Caki2 (cell line): ENCODE data around the gene MESD. TPM values are rescaled to one million over a fixed set of nuclear protein-coding genes. Genes with fewer than 3 reads are reported as not detected.

Experiments
- DNase-seq: peaks from one replicate; pipeline ENCODE4 v3.0.0-alpha.2; 2015; ENCODE audit warnings: low read depth
- in situ Hi-C: cut with HindIII; loops from 2 replicates; pipeline ENCODE4 v1.10.0; 2016; ENCODE audit warnings: low sequenced_read_pairs, low pct_unique_long_range_greater_than_20kb, mixed read lengths
- total RNA-seq: library from RNA; depleted of rRNA; stranded (reverse); fragments of >200 nt; shearing (Covaris generic); gene quantifications from 2 replicates; pipeline ENCODE4 v1.2.3, GENCODE V29; 2014; ENCODE audit warnings: low replicate concordance; rRNA removed

Gene MESD
- 16.6 and 18.5 TPM in 2 replicates for total RNA-seq

DNA sequence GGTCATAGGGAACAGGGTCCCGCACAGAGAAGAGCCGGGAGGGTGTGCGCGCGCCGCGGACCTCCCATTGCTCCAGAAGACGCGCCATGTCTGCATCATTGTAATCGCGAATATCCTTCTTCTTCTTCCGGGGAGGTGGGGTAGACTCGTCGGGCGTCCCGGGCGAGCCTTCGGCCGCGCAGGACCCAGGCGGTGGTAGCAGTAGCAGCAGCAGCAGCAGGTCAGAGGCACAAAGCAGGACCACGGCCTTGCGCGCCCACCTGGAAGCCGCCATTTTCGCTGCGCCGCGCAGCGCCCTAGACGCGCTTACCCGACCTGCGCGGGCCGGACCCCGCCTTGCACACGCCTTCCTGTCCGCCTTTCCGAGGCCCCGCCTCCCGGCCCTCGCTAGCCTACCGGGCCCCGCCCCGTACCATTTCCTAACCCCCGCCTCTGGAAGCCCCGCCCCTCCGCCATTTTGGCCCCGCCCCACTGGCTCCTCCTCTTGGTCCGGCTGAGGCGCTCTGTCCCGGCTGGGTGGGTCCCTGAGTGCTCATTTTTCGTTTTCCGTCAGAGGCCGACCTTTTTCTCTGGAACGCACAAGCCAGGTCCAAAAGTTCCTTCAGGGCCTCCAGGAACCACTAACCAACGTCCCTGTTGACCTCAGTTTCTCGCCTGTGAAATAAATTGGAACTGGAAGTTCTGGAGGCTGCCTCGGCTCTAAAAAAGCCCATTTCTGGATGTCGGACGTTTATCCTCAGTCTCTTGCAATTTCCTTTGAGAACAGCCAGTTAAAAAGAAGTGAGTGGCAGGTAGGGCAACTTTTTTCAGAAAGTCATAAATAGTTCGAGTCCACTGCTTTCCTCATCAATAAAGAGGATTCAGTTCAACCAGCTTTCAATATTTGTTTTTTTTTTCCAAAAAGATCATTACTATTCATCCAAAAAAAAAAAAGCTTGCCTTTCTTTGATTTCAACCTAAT, at the start of gene MESD:
Gene MESD, minus strand, starts transcription at position 302 of the 961 bp plus-strand sequence. Its CDS starts 28 bp downstream, at position 274.
- peak; percentile 77 for DNase-seq
- in situ Hi-C loops: no loop called here

DNA sequence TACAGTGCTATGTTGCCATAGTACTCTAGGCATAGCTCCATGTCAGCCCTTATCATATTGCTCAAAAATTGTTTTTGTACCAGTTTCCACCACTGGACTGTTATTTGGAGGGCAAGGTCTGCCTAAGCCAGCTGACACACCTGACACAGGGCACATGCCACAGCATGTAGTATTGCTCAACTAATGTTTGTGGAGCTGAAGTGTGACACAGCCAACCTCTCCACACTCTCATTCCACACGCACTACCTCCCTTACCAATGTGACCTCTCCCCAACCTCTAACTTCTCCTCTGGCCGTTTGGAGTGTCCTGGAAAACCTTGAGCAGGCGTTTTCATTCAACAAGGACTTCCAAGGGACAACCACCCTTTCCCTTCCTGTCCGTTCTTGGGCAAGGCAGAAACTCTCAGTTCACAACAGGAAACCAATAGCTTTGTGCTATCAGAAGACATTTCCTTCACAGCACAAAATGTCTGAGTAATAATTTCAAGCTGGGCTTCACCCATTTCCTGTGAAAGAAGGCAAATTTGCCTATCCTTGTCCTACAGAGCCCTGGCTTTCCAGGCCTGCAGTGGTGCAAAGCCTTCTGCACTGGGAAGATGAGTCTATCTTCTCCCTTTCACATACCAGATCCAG, 49.5 kb upstream of the MESD start:
- in situ Hi-C loops: no loop called here
- no peak for DNase-seq

DNA sequence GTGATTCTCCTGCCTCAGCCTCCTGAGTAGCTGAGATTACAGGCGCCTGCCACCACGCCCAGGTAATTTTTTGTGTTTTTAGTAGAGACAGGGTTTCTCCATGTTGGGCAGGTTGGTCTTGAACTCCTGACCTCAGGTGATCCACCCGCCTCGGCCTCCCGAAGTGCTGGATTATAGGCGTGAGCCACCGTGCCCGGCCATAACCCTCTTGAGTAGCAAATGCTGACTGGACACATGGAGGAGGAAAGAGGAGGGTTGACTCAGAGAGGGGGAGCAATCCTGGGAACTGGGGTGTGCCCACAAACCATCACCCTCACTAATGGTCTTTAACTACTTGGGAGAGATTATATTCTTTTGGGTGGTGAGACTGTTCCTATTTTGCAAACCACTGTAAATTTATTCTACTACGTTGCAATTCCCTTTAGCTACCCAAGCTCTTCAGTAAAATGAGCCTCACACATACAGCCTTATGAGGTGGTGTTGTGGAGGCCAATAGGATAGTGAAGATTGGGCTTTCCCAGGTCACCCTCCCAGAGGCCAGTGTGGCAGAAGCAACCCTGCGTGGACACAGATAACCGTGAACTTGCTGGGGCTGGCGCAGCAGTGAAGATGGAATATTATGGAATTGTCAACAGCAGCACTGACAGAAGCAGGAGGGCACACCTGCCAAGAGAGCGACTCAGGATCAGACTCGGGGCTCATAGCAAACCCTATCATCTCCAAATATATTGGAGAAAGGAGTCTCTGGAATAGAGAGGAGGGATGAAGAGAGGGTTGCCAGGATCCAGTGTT, 48.5 kb upstream of the MESD start:
- no peak for DNase-seq
- in situ Hi-C loops: no loop called here

DNA sequence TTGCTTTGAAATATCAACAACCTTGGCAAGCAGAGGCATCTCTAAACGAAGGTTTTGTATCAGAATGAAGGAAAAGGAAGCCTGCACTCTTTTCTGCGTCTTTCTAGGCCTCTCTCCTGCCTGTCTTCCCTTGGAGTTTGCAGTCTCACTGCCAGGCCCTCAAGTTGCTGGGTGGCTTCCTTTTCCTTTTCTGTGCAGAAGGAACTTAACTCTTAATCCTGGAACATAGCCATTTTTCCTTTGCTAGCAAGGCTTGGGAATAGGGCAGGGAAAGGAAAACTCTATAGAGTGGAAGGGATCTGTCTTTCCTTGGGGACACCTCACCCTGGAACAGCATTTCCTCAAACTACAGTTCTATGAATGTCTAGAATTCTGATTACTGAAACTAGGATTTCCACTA, 43.9 kb upstream of the MESD start:
- in situ Hi-C loops: no loop called here
- DNase-seq: no peak

DNA sequence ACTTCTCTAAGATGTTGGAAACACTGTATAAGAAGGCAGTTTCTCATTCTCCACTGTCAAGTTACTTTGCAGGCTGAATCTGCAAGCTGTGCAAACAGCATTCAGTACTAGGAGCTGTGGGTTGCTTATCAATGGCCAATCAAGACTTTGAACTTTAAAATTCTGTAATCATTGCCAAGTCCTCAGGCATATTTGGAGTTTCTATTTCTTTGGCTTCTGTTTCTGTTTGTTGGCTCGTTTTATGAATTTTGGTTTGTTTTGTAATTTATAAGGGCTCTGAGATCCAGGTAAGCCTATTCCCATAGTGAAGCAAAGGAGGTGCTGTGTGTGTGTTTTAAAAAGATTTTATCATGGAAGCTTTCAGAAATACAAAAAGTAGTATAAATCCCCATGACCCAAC, 43.2 kb upstream of the MESD start:
- in situ Hi-C loops: no loop called here

DNA sequence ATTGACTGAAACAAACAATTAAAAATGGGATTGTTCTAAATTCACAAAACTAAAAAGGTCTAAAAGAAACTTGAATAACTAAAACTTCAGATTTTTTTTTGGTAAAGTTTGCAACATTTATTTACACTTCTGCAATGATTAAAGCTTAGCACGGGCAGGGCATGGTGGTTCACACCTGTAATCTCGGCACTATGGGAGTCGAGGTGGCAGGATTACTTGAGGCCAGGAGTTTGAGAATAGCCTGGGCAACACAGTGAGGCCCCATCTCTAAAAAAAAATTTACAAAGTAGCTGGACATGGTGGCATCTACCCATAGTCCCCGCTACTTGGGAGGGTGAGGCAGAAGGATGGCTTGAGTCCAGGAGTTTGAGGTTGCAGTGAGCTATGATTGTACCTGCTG, 42.7 kb upstream of the MESD start:
- DNase-seq: no peak

More for the DNA sequence above, 43.2 kb upstream of the MESD start:
- no peak for DNase-seq

DNA sequence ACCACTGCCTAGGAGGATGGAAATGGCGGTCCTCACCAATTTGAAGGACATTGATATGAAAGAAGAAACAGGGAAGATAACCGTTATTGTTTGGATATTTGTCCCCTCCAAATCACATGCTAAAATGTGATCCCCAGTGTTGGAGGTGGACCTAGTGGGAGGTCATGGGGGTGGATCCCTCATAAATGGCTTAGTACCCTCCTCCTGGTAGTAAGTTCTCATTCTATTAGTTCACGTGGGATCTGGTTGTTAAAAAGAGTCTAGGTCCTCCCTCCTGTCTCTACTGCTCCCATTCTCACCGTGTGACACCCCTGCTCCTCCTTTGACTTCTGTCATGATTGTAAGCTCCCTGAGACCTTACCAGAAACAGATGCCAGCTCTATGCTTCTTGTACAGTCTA, 41.6 kb upstream of the MESD start:
- in situ Hi-C loops: no loop called here

More for the DNA sequence above, 42.7 kb upstream of the MESD start:
- in situ Hi-C loops: no loop called here

DNA sequence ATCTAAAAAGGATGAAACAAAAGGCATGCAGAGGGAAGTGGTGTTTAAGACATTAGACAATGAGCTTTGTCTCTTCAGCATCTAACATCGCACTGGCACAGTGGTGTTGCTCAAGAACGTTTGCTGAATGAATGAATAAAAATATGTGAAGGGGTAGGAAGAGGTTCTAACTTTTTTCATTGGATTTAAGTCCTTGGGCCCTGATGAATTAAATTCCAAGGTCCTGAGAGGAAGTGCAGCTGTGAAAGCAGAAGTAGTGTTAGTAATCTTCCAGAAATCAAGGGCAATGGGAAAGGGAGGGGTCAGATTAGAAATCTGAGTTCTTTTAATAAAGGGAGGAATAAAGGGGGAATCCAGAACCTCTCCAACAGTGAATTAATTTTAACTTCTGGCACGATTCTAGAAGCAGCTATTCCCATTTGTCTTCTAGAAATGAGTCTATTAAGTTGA, 40.7 kb upstream of the MESD start:
- DNase-seq: no peak
- in situ Hi-C loops: no loop called here

More for the DNA sequence above, 41.6 kb upstream of the MESD start:
- no peak for DNase-seq

DNA sequence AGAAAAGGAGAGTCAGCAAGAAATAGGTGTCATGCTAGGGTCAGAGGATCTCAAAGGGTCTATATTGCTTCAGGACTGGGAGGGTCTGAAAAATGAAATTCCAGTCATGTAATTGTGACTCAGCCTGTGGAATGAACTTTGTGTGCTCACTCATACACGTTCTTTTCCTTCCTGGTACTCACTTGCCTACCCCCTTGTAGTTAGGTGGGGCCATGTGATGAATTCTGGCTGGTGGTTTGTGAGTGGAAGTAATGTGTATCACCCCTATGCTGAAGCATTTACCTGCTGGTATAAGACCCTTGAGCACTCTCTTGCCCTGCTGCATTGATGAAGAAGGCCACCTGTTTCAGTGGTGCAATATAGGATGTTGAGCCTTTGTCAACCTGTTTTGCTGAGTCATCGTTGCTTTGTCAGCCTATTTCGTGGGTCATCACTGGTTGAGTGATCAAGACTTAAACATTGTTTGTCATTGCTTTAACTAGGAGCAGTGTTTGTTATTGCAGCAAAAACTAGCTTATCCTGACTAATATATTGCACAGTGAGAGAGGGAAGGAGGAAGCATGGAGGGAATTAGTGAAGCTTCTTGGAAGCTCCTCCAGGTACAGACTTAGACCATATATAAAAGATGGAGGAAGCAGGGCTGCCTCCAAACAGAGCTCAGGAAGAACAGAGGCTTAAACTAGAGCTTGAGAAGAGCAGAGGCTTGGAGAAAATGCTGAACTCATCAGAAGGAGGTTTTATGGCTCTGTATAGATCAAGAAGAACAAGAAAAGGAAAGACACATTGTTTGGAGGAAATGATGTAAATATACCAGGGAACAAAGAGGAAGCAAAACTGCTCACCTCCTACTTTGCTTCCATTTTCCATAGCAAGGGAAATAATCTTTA, 40.0 kb upstream of the MESD start:
- in situ Hi-C loops: no loop called here
- peak; percentile 31 for DNase-seq

DNA sequence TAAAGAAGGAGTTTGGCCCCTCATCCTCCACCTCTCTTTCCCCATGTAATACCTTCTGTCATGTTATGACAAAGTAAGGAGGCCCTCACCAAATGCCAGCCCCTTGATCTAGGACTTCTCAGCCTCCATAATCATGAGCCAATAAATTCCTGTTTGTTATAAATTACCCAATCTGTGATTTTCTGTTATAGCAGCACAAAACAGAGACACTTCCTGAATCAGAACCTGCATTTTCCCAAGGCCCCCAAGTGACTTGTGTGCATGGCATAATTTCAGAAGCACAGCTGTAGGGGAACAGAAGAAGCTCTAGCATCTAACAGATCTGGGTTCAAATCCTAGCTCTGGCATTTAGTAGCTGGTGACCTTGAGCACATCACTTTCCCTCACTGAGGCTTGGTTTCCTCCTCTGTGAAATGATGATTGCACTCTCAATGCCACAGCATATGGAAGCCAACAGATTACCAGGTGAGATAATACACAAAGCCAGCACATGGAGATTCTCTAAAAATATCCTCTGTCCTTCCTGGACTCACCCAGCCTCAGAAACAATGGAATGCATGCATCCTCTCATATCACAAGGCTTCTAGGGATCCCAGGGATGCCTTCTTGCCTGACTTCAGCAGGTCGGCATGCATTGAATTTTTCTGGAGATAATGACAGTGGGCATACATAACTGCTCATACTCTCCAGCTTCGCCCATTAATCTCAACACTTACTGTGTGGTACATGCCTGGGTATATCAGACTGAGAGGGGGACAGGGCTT, 37.4 kb upstream of the MESD start:
- in situ Hi-C loops: no loop called here

DNA sequence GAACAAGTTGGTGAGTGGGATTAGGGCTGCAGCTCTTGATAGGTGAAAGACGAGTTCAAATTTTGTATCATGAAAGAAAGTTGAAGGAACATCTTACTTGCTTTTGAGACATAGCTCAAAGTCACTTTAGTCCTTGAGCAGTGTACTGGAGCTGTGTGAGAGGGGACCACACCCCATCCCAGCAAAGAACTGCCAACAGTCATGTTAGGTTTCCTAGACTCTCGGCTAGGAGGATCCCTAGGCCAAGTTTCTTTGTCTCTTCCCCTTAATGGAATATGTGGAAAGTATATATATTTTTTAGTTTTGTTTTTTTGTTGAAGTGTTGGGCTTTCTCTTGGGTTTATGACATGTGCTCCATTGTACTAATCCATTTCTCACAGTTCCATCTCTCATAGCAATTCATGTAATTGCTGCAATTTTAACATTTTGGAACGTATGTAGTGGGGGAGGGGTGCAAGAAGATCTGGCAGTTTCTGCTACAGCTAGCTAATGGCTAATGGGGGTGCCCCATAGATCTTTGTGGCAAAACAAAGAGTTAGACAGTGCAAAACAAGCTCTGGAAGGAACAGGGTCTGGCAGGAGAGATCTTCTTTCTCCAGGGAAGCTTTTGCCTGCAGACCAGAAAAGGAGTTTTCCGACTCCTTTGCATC, 36.2 kb upstream of the MESD start:
- no peak for DNase-seq
- in situ Hi-C loops: no loop called here

More for the DNA sequence above, 37.4 kb upstream of the MESD start:
- no peak for DNase-seq

DNA sequence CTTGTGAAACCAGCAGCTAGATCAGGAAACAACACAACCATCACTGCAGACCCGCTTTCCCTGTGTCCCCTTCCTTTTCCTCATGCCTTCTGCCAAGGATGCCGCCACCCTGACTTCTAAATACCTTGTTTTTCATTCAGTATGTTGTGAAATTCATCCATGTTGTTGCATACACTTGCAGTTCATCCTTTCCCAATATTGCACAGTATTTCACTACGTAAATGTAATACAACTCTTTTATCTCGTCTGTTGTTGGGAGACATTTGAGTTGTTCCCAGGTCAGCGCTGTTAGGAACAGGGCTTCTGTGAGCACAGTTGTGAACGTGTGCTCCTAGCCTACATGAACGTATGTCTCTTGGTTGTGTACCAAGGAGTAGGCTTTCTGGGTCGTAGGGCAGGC, 35.3 kb upstream of the MESD start:
- DNase-seq: no peak
- in situ Hi-C loops: no loop called here

DNA sequence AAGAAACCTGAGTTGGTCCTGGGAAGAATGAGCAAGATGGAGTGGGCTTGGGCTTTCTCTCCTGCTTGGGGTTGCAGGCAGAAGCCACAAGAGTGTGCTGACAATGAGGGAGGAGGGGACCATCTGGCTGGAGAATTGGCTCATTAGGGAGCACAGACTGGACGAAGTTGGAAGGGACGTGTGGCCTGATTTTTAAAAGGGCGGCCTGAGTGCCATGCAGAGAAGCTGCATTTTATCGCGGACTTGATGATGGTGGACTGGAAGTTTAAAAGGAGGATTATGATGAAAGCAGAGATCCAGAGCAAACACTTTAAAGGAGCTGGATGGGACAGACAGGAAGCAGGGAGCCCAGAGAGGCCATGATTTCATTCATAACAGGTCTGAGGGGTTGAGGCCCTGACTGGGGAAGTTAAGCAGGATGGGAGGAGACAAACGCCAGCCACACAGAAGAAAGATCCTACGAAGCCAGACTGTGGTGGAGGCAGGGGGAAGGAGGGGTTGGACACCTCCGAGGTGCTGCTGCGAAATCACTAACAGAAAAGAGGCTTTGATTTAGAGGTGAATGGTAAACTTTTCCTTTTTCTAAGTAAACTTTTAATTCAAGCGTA, 34.8 kb upstream of the MESD start:
- DNase-seq: no peak
- in situ Hi-C loops: no loop called here

DNA sequence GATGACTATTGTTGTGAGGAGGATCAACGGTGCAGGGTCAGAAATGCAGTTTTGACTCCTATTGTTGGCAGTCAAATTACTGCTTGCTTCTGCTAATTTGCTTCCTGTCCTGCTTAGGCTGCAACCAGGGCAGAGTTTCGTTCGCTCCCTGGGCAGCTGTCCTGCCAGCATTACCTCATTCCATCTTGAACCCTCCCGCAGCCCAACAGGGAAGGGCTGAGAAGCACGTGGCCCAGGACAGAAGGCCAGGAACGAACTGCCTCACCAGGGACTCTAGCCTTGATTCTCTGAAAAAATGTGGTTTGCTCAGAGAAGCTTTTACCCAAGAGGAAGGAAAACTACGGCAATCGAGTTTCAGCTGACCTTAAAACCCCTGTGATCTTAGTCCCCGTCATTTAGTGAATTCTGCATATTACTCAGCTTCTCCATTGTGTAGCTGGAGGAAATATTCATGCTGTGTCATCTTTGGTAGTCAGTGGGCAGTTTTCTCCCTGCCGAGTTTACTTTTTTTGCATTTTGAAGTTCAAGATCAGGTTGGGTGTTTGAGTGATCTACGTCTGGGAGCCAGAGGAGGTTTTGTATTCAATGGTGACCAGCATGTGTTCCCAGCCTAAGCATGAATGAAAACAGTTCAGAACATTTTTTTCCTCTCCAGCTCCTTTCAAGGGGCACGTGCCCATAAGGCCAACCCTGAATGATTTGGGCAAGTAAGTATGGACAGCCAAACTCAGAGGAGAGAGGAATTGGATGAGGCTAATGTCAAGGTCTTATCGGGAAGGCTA, 34.1 kb upstream of the MESD start:
- DNase-seq: no peak

DNA sequence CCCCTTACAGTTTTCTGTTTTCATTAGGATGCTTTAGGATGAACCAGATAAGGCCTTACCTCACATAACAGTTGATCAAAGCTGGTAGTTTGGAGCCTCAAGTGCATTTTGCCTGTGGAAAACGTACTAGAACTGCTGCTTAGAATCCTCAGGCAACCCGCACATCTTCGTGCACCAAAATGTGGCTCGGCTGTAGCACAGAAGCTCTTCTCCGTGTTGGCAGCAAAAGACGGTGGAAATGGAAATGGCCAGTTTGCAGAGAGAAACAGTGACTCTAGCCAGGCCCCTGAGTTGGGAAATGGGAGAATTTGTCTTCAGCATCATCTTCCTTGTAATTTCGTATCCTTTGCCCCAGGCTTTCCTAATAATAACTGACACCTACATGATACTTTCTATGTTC, 31.7 kb upstream of the MESD start:
- DNase-seq: no peak
- in situ Hi-C loops: no loop called here

More for the DNA sequence above, 34.1 kb upstream of the MESD start:
- in situ Hi-C loops: no loop called here
